ENCODE data around the gene AP3B1. TPM values are rescaled to one million over a fixed set of nuclear protein-coding genes. Genes with fewer than 3 reads are reported as not detected.

Gene AP3B1
- total RNA-seq, 1 experiment from 2014 or later, result 50.3 TPM

- TF ChIP-seq CREB1 (CRISPR knock-in tag; IDR thresholded peaks at IDR 0.05) (no peak), PREB (CRISPR knock-in tag; IDR thresholded peaks at IDR 0.05; ENCODE audit: borderline replicate concordance) (no peak), ATF1 (CRISPR knock-in tag; IDR thresholded peaks at IDR 0.05) (no peak), TP53 (CRISPR knock-in tag; IDR thresholded peaks at IDR 0.05) (no peak), ZNF512 (CRISPR knock-in tag; IDR thresholded peaks at IDR 0.05; ENCODE audit: borderline replicate concordance) (no peak), ETV6 (CRISPR knock-in tag; IDR thresholded peaks at IDR 0.05) (no peak), EMX1 (CRISPR knock-in tag; IDR thresholded peaks at IDR 0.05) (no peak)
- ChIA-PET POLR2A (no interaction called here), CTCF (interaction anchor here (1.0 to 1.6 kb wide), 2 partner anchors 25 to 118 kb away, joined by 3 to 4 read pairs; no protein-coding TSS in a partner anchor)
- no peaks in the 10 kb centered on the region for H3K4me1 Mint-ChIP-seq
- no peak overlapping the region for H3K4me3 Mint-ChIP-seq
- ATAC-seq (no peak), DNase-seq (ENCODE audit: low spot score) (no peak)
- H3K9me3 Mint-ChIP-seq, result no peaks in the 10 kb centered on the region
- H3K27ac Mint-ChIP-seq, result no peak overlapping the region
- H3K36me3 Mint-ChIP-seq, result peaks cover 3% of the 10 kb centered on the region; the same call in 1 of the 2 replicates
- H3K27me3 Mint-ChIP-seq (ENCODE audit: low read depth), result peaks cover 46% of the 10 kb centered on the region
Observed at GRCh38 chr5:78009937-78010527, 284.5 kb downstream of the AP3B1 start.

- ATAC-seq, result peak; percentile 55
- Mint-ChIP-seq H3K27ac (no peak overlapping the region), H3K4me1 (no peaks in the 10 kb centered on the region), H3K9me3 (no peaks in the 10 kb centered on the region), H3K4me3 (no peak overlapping the region), H3K36me3 (no peaks in the 10 kb centered on the region), H3K27me3 (ENCODE audit: low read depth) (peaks cover 30% of the 10 kb centered on the region)
- DNase-seq (ENCODE audit: low spot score), result no peak
- ChIA-PET CTCF (interaction anchor here (1.0 kb wide), 1 partner anchor 448 kb away, joined by 3 read pairs; no protein-coding TSS in a partner anchor), POLR2A (no interaction called here)
- no peak for TF ChIP-seq ZMAT4 (CRISPR knock-in tag; IDR thresholded peaks at IDR 0.05)
- TF ChIP-seq CTCF (IDR thresholded peaks at IDR 0.05), result 0 out of 2 replicates have a peak, but pooled peaks have one; percentile 25
Observed at GRCh38 chr5:78008356-78008967, 286.0 kb downstream of the AP3B1 start.

- peaks cover 19% of the 10 kb centered on the region for H3K27me3 Mint-ChIP-seq (ENCODE audit: low read depth)
- TF ChIP-seq NR3C1 (CRISPR knock-in tag; conservative IDR thresholded peaks at IDR 0.05; ENCODE audit: low read depth) (no peak), TP53 (CRISPR knock-in tag; IDR thresholded peaks at IDR 0.05) (no peak), ATF3 (CRISPR knock-in tag; conservative IDR thresholded peaks at IDR 0.05) (no peak), ATF2 (CRISPR knock-in tag; IDR thresholded peaks at IDR 0.05; ENCODE audit: borderline replicate concordance, low read depth) (no peak)
- H3K4me1 Mint-ChIP-seq, result no peaks in the 10 kb centered on the region
- DNase-seq (ENCODE audit: low spot score) (no peak), ATAC-seq (no peak)
- no peaks in the 10 kb centered on the region for H3K36me3 Mint-ChIP-seq
- no peaks in the 10 kb centered on the region for H3K9me3 Mint-ChIP-seq
- H3K27ac Mint-ChIP-seq, result no peak overlapping the region
- H3K4me3 Mint-ChIP-seq, result no peak overlapping the region
- ChIA-PET POLR2A (interaction anchor here (0.6 kb wide), 1 partner anchor 481 kb away, joined by 5 read pairs; no protein-coding TSS in a partner anchor), CTCF (interaction anchor here (0.5 to 1.0 kb wide), 5 partner anchors 13 to 446 kb away, joined by 3 read pairs; no protein-coding TSS in a partner anchor)
Observed at GRCh38 chr5:78007233-78007632, 287.3 kb downstream of the AP3B1 start.
